Upper lobe of left lung (tissue), 6 donors: ENCODE data around the gene DIAPH2. TPM values are rescaled to one million over a fixed set of nuclear protein-coding genes. Genes with fewer than 3 reads are reported as not detected.

Experiments used
- ATAC-seq, 2 donors: fragments of 200-7000 bp; cut with Tn5 transposase; one replicate each; pipeline ENCODE4 v1.9.1; 2022; ENCODE audit warnings: mild to moderate bottlenecking in 2 of 2, moderate library complexity in 2 of 2; ENCODE audit not compliant: low FRiP score in 2 of 2
- DNase-seq, 2 donors: peaks; one replicate each; pipeline ENCODE4 v3.0.0-alpha.2; 2019 to 2020
- H3K27ac ChIP-seq, 4 donors: fragments of 200-600 bp; sonication (generic); one replicate each; pipeline ENCODE4 v1.5.1; 2016 to 2019
- H3K27me3 ChIP-seq, 4 donors: fragments of 200-600 bp; sonication (generic); one replicate each; pipeline ENCODE4 v1.5.1; 2017 to 2019
- H3K36me3 ChIP-seq, 4 donors: fragments of 200-600 bp; sonication (generic); one replicate each; pipeline ENCODE4 v1.5.1; 2016 to 2019
- H3K4me1 ChIP-seq, 4 donors: fragments of 200-600 bp; sonication (generic); one replicate each; pipeline ENCODE4 v1.5.1; 2018 to 2019
- H3K4me3 ChIP-seq, 4 donors: fragments of 200-600 bp; sonication (generic); one replicate each; pipeline ENCODE4 v1.5.1; 2017 to 2019; ENCODE audit warnings: mild to moderate bottlenecking in 2 of 4, moderate library complexity in 1 of 4
- H3K9me3 ChIP-seq, 4 donors: fragments of 200-600 bp; sonication (generic); one replicate each; pipeline ENCODE4 v1.5.1; 2018 to 2019
- CTCF ChIP-seq, 6 experiments: fragments of 450-650 bp in 4 of 6; fragments of 200-600 bp in 2 of 6; sonication (generic) in 2 of 6; IDR thresholded peaks; one replicate each; pipeline ENCODE4 v1.5.1; 2016 to 2019; ENCODE audit warnings: antibody characterized with exemption in 6 of 6
- EP300 ChIP-seq, 4 donors: sonication (generic); formaldehyde crosslinking; IDR thresholded peaks; one replicate each; pipeline ENCODE4 v1.5.1; 2017; ENCODE audit warnings: antibody characterized with exemption in 4 of 4, control low read depth in 2 of 4
- POLR2A ChIP-seq, 4 donors: fragments of 450-650 bp; IDR thresholded peaks; one replicate each; pipeline ENCODE4 v1.5.1; 2016 to 2017; ENCODE audit warnings: antibody characterized with exemption in 4 of 4, mild to moderate bottlenecking in 2 of 4
- POLR2AphosphoS5 ChIP-seq, 2 donors: sonication (generic); formaldehyde crosslinking; IDR thresholded peaks; one replicate each; pipeline ENCODE4 v1.5.1; 2017; ENCODE audit warnings: antibody characterized with exemption in 2 of 2
- WGBS, 2 donors: methylation state at CpG; one replicate each; pipeline ENCODE4 v1.1.5; 2017 to 2018; 5-methylcytosine and 5-hydroxymethylcytosine counted together
- total RNA-seq, 6 donors: library from RNA; depleted of rRNA in 4 of 6; stranded (reverse); fragments of >200 nt in 4 of 6; gene quantifications; one replicate each; pipeline versions ENCODE4 v1.1.0 to v1.2.1, GENCODE V29; 2016 to 2021
- donor health status: DM: no; HTN: no; CAD: no; lungs with moderate emphysema.
- donor health status: DM: no; HTN: yes; CAD: no; lungs with severe emphysema.

Gene DIAPH2
- total RNA-seq, 6 donors from 2014 or later = 22.5 to 107 (median 44.1) TPM

- DNase-seq (no peak), ATAC-seq (no peak)
- H3K27ac ChIP-seq = no peak overlapping the region
- 84 to 100% methylated on average over 2 of the region's 2 CpGs for WGBS, 2 donors
- H3K4me1 ChIP-seq = no peaks in the 10 kb centered on the region
- no peaks in the 10 kb centered on the region for H3K9me3 ChIP-seq
- no peak for TF ChIP-seq CTCF (IDR thresholded peaks at IDR 0.05)
- no peak for TF ChIP-seq POLR2A (IDR thresholded peaks at IDR 0.05)
- no peak for TF ChIP-seq POLR2AphosphoS5 (IDR thresholded peaks at IDR 0.05)
- no peak for TF ChIP-seq EP300 (IDR thresholded peaks at IDR 0.05)
- no peak overlapping the region for H3K4me3 ChIP-seq
- H3K36me3 ChIP-seq = no peaks in the 10 kb centered on the region
- no peaks in the 10 kb centered on the region for H3K27me3 ChIP-seq
These were observed 869.2 kb downstream of the DIAPH2 start for GRCh38 chrX:97553833-97554232.

- Histone ChIP-seq H3K9me3 (no peaks in the 10 kb centered on the region), H3K27me3 (no peaks in the 10 kb centered on the region), H3K4me3 (no peak overlapping the region), H3K27ac (no peak overlapping the region), H3K36me3 (no peaks in the 10 kb centered on the region), H3K4me1 (no peaks in the 10 kb centered on the region)
- TF ChIP-seq EP300 (IDR thresholded peaks at IDR 0.05) = no peak
- TF ChIP-seq POLR2AphosphoS5 (IDR thresholded peaks at IDR 0.05) = no peak
- TF ChIP-seq POLR2A (IDR thresholded peaks at IDR 0.05) = no peak
- no peak for TF ChIP-seq CTCF (IDR thresholded peaks at IDR 0.05)
- WGBS, 2 donors = 82 to 90% methylated on average over 3 of the region's 3 CpGs
- DNase-seq (no peak), ATAC-seq (no peak)
These were observed 871.7 kb downstream of the DIAPH2 start for GRCh38 chrX:97556359-97556758.

GRCh38 chrX:97563531-97564133 is 879.0 kb downstream of the DIAPH2 start:
- Histone ChIP-seq H3K4me1 (peaks cover 0 to 9% (median 5%) of the 10 kb centered on the region in 4 donors), H3K9me3 (no peaks in the 10 kb centered on the region), H3K27me3 (no peaks in the 10 kb centered on the region), H3K27ac (peak overlapping the region in 3 of 4 donors; percentile 15 to 55 (median 30)), H3K4me3 (peak overlapping the region in 2 of 4 donors; percentile 7 to 26), H3K36me3 (no peaks in the 10 kb centered on the region)
- TF ChIP-seq EP300 (IDR thresholded peaks at IDR 0.05) = no peak
- no peak for TF ChIP-seq CTCF (IDR thresholded peaks at IDR 0.05)
- no peak for TF ChIP-seq POLR2A (IDR thresholded peaks at IDR 0.05)
- TF ChIP-seq POLR2AphosphoS5 (IDR thresholded peaks at IDR 0.05) = no peak
- WGBS, 2 donors = 0 to 2% methylated on average over 4 of the region's 4 CpGs
- peak in 1 of 2 donors; percentile 51 for DNase-seq
- ATAC-seq = peak; percentile 72 to 81

GRCh38 chrX:97564496-97564895 is 879.9 kb downstream of the DIAPH2 start:
- Histone ChIP-seq H3K36me3 (no peaks in the 10 kb centered on the region), H3K27me3 (no peaks in the 10 kb centered on the region), H3K9me3 (no peaks in the 10 kb centered on the region), H3K27ac (no peak overlapping the region), H3K4me1 (peaks cover 0 to 9% (median 5%) of the 10 kb centered on the region in 4 donors), H3K4me3 (no peak overlapping the region)
- DNase-seq (no peak), ATAC-seq (no peak)
- WGBS, 2 donors = 32 to 57% methylated on average over 2 of the region's 2 CpGs
- TF ChIP-seq EP300 (IDR thresholded peaks at IDR 0.05) (no peak), POLR2A (IDR thresholded peaks at IDR 0.05) (no peak), CTCF (IDR thresholded peaks at IDR 0.05) (no peak), POLR2AphosphoS5 (IDR thresholded peaks at IDR 0.05) (no peak)

GRCh38 chrX:97587171-97587570 is 902.5 kb downstream of the DIAPH2 start:
- no peak overlapping the region for H3K4me3 ChIP-seq
- no peaks in the 10 kb centered on the region for H3K27me3 ChIP-seq
- DNase-seq = no peak
- no peak for TF ChIP-seq EP300 (IDR thresholded peaks at IDR 0.05)
- no peak for TF ChIP-seq CTCF (IDR thresholded peaks at IDR 0.05)
- no peak for TF ChIP-seq POLR2AphosphoS5 (IDR thresholded peaks at IDR 0.05)
- TF ChIP-seq POLR2A (IDR thresholded peaks at IDR 0.05) = no peak
- WGBS, 2 donors = 84 to 85% methylated on average over 5 of the region's 5 CpGs
- H3K9me3 ChIP-seq = no peaks in the 10 kb centered on the region
- no peak overlapping the region for H3K27ac ChIP-seq
- no peak for ATAC-seq
- H3K4me1 ChIP-seq = no peaks in the 10 kb centered on the region
- no peaks in the 10 kb centered on the region for H3K36me3 ChIP-seq
